ENCODE results near the gene LY9.

GRCh38 chr1:160774886-160775719, 20.9 kb upstream of the LY9 start:
- TF ChIP-seq EP300 (IDR thresholded peaks at IDR 0.05) (no peak), POLR2A (IDR thresholded peaks at IDR 0.05) (no peak), POLR2AphosphoS5 (IDR thresholded peaks at IDR 0.05) (no peak)

Measured in suprapubic skin (tissue), 4 donors.